Endodermal cell (in vitro differentiated cells): Measurements from ENCODE around the gene PRSS12. TPM values are rescaled to one million over a fixed set of nuclear protein-coding genes. Genes with fewer than 3 reads are reported as not detected.

Source experiments
- DNase-seq: peaks from one replicate; pipeline ENCODE4 v3.0.0-alpha.2; 2017
- H3K27ac ChIP-seq: 2 replicates; pipeline ENCODE4 v1.5.1; 2013; ENCODE audit warnings: mild to moderate bottlenecking, low read depth, low read length, moderate library complexity
- H3K27me3 ChIP-seq: 2 replicates; pipeline ENCODE4 v1.6.1; 2013; ENCODE audit warnings: mild to moderate bottlenecking, low read length, moderate library complexity; ENCODE audit not compliant: insufficient read depth, control insufficient read depth, poor library complexity, severe bottlenecking
- H3K36me3 ChIP-seq: 2 replicates; pipeline ENCODE4 v1.7.0; 2013; ENCODE audit warnings: mild to moderate bottlenecking, low read length, moderate library complexity; ENCODE audit not compliant: control insufficient read depth, insufficient read depth
- H3K4me1 ChIP-seq: one replicate; pipeline ENCODE4 v1.7.0; 2013; ENCODE audit warnings: low read length; ENCODE audit not compliant: control insufficient read depth, insufficient read depth
- H3K4me3 ChIP-seq: 2 replicates; pipeline ENCODE4 v1.5.1; 2013; ENCODE audit warnings: mild to moderate bottlenecking, low read length, moderate library complexity
- H3K9ac ChIP-seq: 2 replicates; pipeline ENCODE4 v1.6.1; 2013; ENCODE audit warnings: mild to moderate bottlenecking, low read length, moderate library complexity; ENCODE audit not compliant: poor library complexity, severe bottlenecking; ENCODE audit errors: extremely low read depth
- H3K9me3 ChIP-seq: 2 replicates; pipeline ENCODE4 v1.6.1; 2013; ENCODE audit warnings: mild to moderate bottlenecking, low read length, moderate library complexity; ENCODE audit not compliant: control insufficient read depth
- H3K27ac Mint-ChIP-seq: 2 replicates; pipeline ENCODE4 v1.8.0; 2020; ENCODE audit warnings: mixed read lengths
- H3K27me3 Mint-ChIP-seq: 2 replicates; pipeline ENCODE4 v1.8.0; 2021; ENCODE audit warnings: mild to moderate bottlenecking, mixed read lengths; ENCODE audit not compliant: insufficient read depth
- H3K36me3 Mint-ChIP-seq: 2 replicates; pipeline ENCODE4 v1.8.0; 2020; ENCODE audit warnings: low read depth, mixed read lengths
- H3K4me1 Mint-ChIP-seq: 2 replicates; pipeline ENCODE4 v1.8.0; 2020; ENCODE audit warnings: mixed read lengths
- H3K4me3 Mint-ChIP-seq: 2 replicates; pipeline ENCODE4 v1.8.0; 2020; ENCODE audit warnings: mild to moderate bottlenecking, moderate library complexity, mixed read lengths
- H3K9me3 Mint-ChIP-seq: 2 replicates; pipeline ENCODE4 v1.8.0; 2020; ENCODE audit warnings: mild to moderate bottlenecking, mixed read lengths
- WGBS, 2 experiments: methylation state at CpG; one replicate each; pipeline versions ENCODE4 v1.1.5 to v1.1.7; 2013; ENCODE audit warnings: missing lambda C conversion rate in 2 of 2, mixed read lengths in 1 of 2; ENCODE audit not compliant: insufficient coverage in 1 of 2, insufficient read length in 1 of 2; 5-methylcytosine and 5-hydroxymethylcytosine counted together
- total RNA-seq, 2 donors: library from RNA; stranded (reverse); fragmentation: NEBNext Ultra II Directional in 1 of 2; extraction: Animal tissue kit (Norgen Biotek cat#: 25700) in 1 of 2; gene quantifications; 2 replicates in 1 of 2; 3 replicates in 1 of 2; pipeline ENCODE4 v1.2.1, GENCODE V29; 2021
- TF ChIP-seq, protein P1 (sequence below): fragments of 200-600 bp; sonication (generic); conservative IDR thresholded peaks from 2 replicates; pipeline ENCODE4 v1.5.0; 2021; ENCODE audit warnings: antibody characterized with exemption, mild to moderate bottlenecking

PRSS12 gene
- total RNA-seq, 2 donors from 2014 or later: 4.1 to 5.3 TPM

DNA sequence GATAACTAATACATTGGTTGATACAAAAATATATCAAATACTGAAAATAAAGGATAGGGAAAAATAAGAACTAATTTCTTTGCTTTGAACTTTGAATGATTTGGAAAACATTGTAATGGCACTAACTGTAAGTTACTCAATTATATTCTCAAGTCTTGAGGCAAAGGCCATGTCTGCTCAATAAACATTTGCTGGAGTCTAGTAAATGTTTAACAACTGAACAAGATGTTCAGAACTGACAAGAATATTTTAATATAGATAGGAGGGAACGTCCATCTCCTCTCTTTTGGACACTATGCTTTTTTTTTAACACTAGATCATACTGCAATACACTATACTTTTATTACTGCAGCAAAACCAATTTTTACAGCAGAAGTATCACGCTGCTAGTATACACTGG, 76.2 kb downstream of the PRSS12 start:
- peaks cover 5% of the 10 kb centered on the region for H3K9me3 ChIP-seq
- peaks cover 3% of the 10 kb centered on the region for H3K4me1 ChIP-seq
- H3K27me3 ChIP-seq: no peaks in the 10 kb centered on the region
- H3K4me1 Mint-ChIP-seq: peaks cover 12% of the 10 kb centered on the region
- H3K27ac Mint-ChIP-seq: no peak overlapping the region
- WGBS, 2 experiments: 73 to 100% methylated on average over 1 of the region's 2 CpGs
- DNase-seq: no peak
- peaks cover 3% of the 10 kb centered on the region for H3K9me3 Mint-ChIP-seq
- peaks cover 25% of the 10 kb centered on the region for H3K36me3 ChIP-seq
- TF ChIP-seq, protein P1, sequence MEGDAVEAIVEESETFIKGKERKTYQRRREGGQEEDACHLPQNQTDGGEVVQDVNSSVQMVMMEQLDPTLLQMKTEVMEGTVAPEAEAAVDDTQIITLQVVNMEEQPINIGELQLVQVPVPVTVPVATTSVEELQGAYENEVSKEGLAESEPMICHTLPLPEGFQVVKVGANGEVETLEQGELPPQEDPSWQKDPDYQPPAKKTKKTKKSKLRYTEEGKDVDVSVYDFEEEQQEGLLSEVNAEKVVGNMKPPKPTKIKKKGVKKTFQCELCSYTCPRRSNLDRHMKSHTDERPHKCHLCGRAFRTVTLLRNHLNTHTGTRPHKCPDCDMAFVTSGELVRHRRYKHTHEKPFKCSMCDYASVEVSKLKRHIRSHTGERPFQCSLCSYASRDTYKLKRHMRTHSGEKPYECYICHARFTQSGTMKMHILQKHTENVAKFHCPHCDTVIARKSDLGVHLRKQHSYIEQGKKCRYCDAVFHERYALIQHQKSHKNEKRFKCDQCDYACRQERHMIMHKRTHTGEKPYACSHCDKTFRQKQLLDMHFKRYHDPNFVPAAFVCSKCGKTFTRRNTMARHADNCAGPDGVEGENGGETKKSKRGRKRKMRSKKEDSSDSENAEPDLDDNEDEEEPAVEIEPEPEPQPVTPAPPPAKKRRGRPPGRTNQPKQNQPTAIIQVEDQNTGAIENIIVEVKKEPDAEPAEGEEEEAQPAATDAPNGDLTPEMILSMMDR: no peak
- H3K36me3 Mint-ChIP-seq: peaks cover 10% of the 10 kb centered on the region
- H3K27ac ChIP-seq: no peak overlapping the region
- H3K27me3 Mint-ChIP-seq: no peaks in the 10 kb centered on the region
- no peak overlapping the region for H3K4me3 Mint-ChIP-seq
- no peak overlapping the region for H3K4me3 ChIP-seq
- H3K9ac ChIP-seq: no peak overlapping the region

DNA sequence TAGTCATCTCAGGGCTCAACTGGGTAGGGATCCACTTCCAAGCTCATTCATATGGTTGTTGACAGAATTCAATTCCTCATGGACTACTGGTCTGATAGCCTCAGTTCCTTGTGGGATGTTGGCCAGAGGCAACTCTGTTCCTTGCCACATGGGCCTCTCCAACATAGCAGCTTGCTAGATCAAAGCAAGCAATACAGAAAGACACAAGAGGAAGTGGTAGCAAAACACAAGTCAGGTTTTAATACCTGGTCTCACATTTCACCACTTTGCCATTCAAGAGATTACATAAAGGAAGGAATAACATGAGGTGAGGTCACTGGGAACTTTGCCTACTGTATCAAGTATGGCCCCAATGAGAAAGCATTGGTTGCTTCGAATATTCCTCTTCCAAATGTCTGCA, 79.2 kb downstream of the PRSS12 start:
- H3K27me3 ChIP-seq: no peaks in the 10 kb centered on the region
- H3K4me1 ChIP-seq: no peaks in the 10 kb centered on the region
- no peaks in the 10 kb centered on the region for H3K4me1 Mint-ChIP-seq
- 88 to 89% methylated on average over 1 of the region's 1 CpG for WGBS, 2 experiments
- DNase-seq: no peak
- TF ChIP-seq, protein P1: no peak
- H3K27ac ChIP-seq: no peak overlapping the region
- peaks cover 3% of the 10 kb centered on the region for H3K9me3 Mint-ChIP-seq
- H3K27ac Mint-ChIP-seq: no peak overlapping the region
- H3K9ac ChIP-seq: no peak overlapping the region
- no peak overlapping the region for H3K4me3 ChIP-seq
- H3K9me3 ChIP-seq: peaks cover 5% of the 10 kb centered on the region
- H3K27me3 Mint-ChIP-seq: peaks cover 1% of the 10 kb centered on the region
- H3K36me3 Mint-ChIP-seq: peaks cover 1% of the 10 kb centered on the region
- no peaks in the 10 kb centered on the region for H3K36me3 ChIP-seq
- H3K4me3 Mint-ChIP-seq: no peak overlapping the region

DNA sequence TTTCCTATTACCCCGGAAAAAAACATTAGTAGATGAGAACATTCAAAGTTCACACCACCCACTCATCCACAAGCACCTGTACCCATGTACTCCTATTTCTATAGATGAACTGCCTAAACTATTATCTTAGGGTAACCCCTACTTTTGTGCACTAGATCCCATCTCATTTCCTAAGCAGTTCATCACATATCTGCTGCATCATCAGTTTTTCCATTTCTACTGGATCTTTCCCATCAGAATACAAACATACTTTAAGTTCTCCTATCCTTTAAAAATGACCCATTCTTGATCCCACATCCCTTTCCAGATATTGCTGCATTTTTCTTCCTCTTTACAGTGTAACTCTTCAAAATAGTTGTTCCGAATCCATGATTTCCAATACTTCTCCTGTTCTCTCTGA, 81.0 kb downstream of the PRSS12 start:
- Histone ChIP-seq H3K9ac (no peak overlapping the region), H3K27ac (no peak overlapping the region), H3K36me3 (no peaks in the 10 kb centered on the region), H3K4me3 (no peak overlapping the region), H3K9me3 (peaks cover 5% of the 10 kb centered on the region), H3K27me3 (no peaks in the 10 kb centered on the region), H3K4me1 (no peaks in the 10 kb centered on the region)
- H3K4me3 Mint-ChIP-seq: no peak overlapping the region
- no peaks in the 10 kb centered on the region for H3K36me3 Mint-ChIP-seq
- H3K27ac Mint-ChIP-seq: no peak overlapping the region
- TF ChIP-seq, protein P1: no peak
- no peak for DNase-seq
- no peaks in the 10 kb centered on the region for H3K4me1 Mint-ChIP-seq
- peaks cover 1% of the 10 kb centered on the region for H3K27me3 Mint-ChIP-seq
- peaks cover 3% of the 10 kb centered on the region for H3K9me3 Mint-ChIP-seq
- 95 to 98% methylated on average over 2 of the region's 2 CpGs for WGBS, 2 experiments
